ENCODE results near the gene NEU4. TPM values are rescaled to one million over a fixed set of nuclear protein-coding genes. Genes with fewer than 3 reads are reported as not detected.
"Not testable (repeated sequence)": the region's sequence is repeated elsewhere in the genome, so short reads cannot be mapped to it uniquely, and the experiment has no call there.

The NEU4 gene
- total RNA-seq, 2 experiments from 2014 or later, result 0.20 TPM; not detected in 1

- peak; percentile 31 for DNase-seq
- peak overlapping the region; percentile 43 for H3K4me3 Mint-ChIP-seq
- H3K27ac Mint-ChIP-seq, result no peak overlapping the region
Measured at GRCh38 chr2:241817126-241817820, 8.3 kb downstream of the NEU4 start.

DNA sequence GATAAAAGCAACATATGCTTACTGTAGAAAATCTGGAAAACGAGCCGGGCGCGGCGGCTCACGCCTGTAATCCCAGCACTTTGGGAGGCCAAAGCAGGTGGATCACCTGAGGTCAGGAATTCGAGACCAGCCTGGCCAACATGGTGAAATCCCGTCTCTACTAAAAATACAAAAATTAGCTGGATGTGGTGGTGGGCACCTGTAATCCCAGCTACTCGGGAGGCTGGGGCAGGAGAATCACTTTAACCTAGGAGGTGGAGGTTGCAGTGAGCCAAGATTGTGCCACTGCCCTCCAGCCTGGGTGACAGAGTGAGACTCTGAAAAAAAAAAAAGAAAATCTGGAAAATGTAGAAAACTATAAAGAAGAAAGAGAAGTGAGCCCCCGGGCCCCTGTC, 8.8 kb downstream of the NEU4 start:
- not testable (repeated sequence) for DNase-seq; H3K27ac Mint-ChIP-seq; H3K4me3 Mint-ChIP-seq; H3K27me3 Mint-ChIP-seq; ATAC-seq (ENCODE audit: low read depth); H3K36me3 Mint-ChIP-seq; H3K9me3 Mint-ChIP-seq
- POLR2A ChIA-PET, result interaction anchor here (0.7 kb wide), 1 partner anchor 80 kb away, joined by 3 read pairs; no protein-coding TSS in a partner anchor
- peaks cover 14% of the 10 kb centered on the region for H3K4me1 Mint-ChIP-seq

More at GRCh38 chr2:241817126-241817820, 8.3 kb downstream of the NEU4 start:
- ATAC-seq (ENCODE audit: low read depth), result no peak
- H3K9me3 Mint-ChIP-seq, result no peaks in the 10 kb centered on the region
- H3K4me1 Mint-ChIP-seq, result peaks cover 9% of the 10 kb centered on the region
- H3K36me3 Mint-ChIP-seq, result no peaks in the 10 kb centered on the region
- peaks cover 3% of the 10 kb centered on the region for H3K27me3 Mint-ChIP-seq
- POLR2A ChIA-PET, result interaction anchor here (0.7 kb wide), 1 partner anchor 81 kb away, joined by 3 read pairs; no protein-coding TSS in a partner anchor

DNA sequence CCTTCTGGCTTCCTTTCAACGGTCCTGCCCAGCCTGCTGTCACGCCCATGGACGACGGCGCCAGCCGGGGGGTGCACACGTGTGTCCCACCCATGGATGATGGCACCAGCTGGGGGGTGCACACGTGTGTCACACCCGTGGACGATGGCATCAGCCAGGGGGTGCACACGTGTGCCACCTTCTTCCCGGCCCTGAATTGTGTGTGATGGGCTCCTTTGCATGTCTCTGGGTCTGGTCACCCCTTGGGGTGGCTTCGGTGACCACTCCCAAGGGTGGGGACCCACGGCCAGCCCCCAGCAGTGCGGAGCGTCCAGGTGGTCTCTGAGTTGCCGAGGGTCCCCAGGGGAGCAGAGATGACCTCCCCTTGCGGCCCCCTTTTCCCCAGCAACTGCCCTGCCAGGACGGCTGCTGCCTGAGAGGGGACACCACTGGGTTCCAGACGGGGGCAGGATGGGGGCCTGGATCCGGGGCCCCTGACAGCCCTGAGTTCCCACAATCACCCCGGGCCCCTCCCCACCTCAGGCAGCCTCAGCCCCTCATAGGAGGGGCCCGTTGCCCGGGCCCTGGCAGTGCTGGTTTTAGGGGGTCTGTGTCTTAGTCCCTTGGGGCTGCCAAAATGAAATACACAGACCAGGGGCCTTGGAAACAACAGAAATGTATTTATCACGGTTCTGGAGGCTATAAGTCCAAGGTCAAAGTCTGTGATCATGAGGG, 9.4 kb downstream of the NEU4 start:
- Mint-ChIP-seq H3K4me1 (peaks cover 16% of the 10 kb centered on the region), H3K27me3 (peaks cover 7% of the 10 kb centered on the region), H3K4me3 (no peak overlapping the region), H3K9me3 (peaks cover 3% of the 10 kb centered on the region), H3K27ac (no peak overlapping the region), H3K36me3 (no peaks in the 10 kb centered on the region)
- POLR2A ChIA-PET, result no interaction called here
- ATAC-seq (ENCODE audit: low read depth) (no peak), DNase-seq (peak; percentile 23)

- Mint-ChIP-seq H3K36me3 (peaks cover 3% of the 10 kb centered on the region), H3K9me3 (peaks cover 6% of the 10 kb centered on the region), H3K4me1 (peaks cover 19% of the 10 kb centered on the region), H3K4me3 (no peak overlapping the region), H3K27me3 (peaks cover 7% of the 10 kb centered on the region), H3K27ac (no peak overlapping the region)
- DNase-seq (no peak), ATAC-seq (ENCODE audit: low read depth) (no peak)
- POLR2A ChIA-PET, result no interaction called here
Measured at GRCh38 chr2:241818943-241819270, 9.9 kb downstream of the NEU4 start.

DNA sequence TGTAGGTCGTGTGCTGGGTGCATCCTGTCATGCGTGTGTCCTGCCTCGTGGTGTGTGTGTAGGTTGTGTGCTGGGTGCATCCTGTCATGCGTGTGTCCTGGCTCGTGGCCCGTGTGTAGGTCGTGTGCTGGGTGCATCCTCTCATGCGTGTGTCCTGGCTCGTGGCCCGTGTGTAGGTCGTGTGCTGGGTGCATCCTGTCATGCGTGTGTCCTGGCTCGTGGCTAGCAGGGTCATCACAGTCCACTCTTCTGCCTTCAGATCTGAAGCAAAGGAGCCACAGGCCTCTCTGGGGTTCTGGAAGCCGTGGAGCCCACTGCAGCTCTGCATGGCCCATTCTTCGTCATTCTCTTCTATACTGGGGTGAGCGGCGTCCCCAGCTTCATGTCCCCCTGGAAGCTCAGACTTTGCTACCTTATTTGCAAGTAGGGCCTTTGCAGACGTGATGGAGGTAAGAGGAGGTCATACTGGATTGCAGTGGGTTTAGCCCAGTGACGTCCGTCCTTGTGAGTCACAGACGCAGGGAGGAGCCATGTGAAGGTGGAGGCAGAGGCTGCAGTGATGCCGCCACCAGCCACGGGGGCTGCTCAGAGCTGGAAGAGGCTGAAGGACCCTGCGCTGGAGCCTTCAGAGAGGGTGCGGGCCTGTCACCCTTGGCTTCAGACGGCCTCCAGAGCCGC, 11.1 kb downstream of the NEU4 start:
- H3K9me3 Mint-ChIP-seq; H3K27me3 Mint-ChIP-seq; H3K4me3 Mint-ChIP-seq; H3K36me3 Mint-ChIP-seq; ATAC-seq (ENCODE audit: low read depth); POLR2A ChIA-PET; H3K27ac Mint-ChIP-seq: not testable (repeated sequence)
- peaks cover 19% of the 10 kb centered on the region for H3K4me1 Mint-ChIP-seq
- peak; percentile 15 for DNase-seq

DNA sequence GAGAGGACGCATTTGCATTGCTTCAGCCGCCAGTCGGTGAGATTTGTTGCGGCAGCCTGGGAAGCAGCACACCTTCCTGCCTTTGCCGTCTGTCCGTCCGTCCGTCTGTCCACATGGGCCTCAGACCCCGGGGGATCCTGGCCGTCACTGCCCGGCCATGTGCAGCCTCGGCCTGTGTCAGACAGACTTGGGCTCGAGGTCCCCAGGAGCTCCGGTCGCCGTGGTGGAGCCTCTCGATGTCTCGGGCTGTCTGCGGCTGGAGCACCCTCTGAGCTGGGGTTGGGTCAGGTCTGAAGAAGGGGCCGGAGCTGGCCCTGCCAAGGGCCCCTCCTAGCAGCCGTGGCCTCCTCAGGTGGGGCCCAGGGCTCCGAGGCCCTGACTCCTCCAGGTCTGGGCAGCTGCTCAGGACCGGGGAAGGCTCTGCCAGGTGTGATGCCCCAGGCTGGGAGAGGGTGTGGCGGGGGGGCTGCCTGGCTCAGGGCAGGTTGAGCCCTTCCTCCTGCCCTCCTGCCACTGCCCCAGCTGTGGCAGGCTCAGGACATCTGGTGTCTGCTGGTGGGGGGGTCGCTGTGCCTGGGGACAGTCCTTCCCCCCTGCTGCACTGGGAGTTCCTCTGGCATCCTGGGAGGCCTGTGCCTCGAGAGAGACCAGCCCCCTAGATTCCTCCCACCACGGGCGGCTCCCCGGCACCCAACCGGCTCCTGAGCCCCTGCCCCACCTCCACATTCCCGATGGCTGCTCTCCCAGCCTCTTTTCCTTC, 11.8 kb downstream of the NEU4 start:
- H3K4me3 Mint-ChIP-seq, result no peak overlapping the region
- peaks cover 10% of the 10 kb centered on the region for H3K9me3 Mint-ChIP-seq
- peaks cover 20% of the 10 kb centered on the region for H3K4me1 Mint-ChIP-seq
- DNase-seq (no peak), ATAC-seq (ENCODE audit: low read depth) (no peak)
- POLR2A ChIA-PET, result no interaction called here
- no peak overlapping the region for H3K27ac Mint-ChIP-seq
- peaks cover 10% of the 10 kb centered on the region for H3K27me3 Mint-ChIP-seq
- H3K36me3 Mint-ChIP-seq, result peaks cover 5% of the 10 kb centered on the region

GRCh38 chr2:241821460-241822263, 12.7 kb downstream of the NEU4 start:
- ATAC-seq (ENCODE audit: low read depth) (no peak), DNase-seq (peak; percentile 31)
- H3K27ac Mint-ChIP-seq, result peak overlapping the region; percentile 40
- H3K4me1 Mint-ChIP-seq, result peaks cover 23% of the 10 kb centered on the region
- H3K9me3 Mint-ChIP-seq, result peaks cover 15% of the 10 kb centered on the region
- H3K27me3 Mint-ChIP-seq, result peaks cover 14% of the 10 kb centered on the region
- peak overlapping the region; percentile 28 for H3K4me3 Mint-ChIP-seq
- peaks cover 5% of the 10 kb centered on the region for H3K36me3 Mint-ChIP-seq
- POLR2A ChIA-PET, result no interaction called here

DNA sequence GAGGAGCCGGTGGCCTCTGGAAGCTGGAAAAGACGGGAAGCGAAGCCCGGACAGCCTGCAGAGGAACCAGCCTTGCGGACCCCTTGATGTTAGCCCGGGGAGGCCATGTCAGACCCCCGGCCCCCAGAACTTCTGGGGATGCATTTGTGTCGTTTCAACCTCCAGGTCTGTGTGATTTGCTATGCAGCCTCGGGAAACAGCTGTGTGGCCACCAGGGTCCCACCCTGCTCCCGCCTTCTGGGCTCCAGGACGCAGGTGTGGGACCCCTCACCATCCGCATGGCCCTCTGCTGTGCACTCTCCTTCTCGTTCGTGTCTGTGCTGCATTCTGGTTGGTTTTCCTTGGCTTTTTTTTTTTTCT, 13.3 kb downstream of the NEU4 start:
- Mint-ChIP-seq H3K4me3 (no peak overlapping the region), H3K36me3 (peaks cover 5% of the 10 kb centered on the region), H3K4me1 (peaks cover 27% of the 10 kb centered on the region), H3K27ac (peak overlapping the region; percentile 21), H3K9me3 (peaks cover 20% of the 10 kb centered on the region), H3K27me3 (peaks cover 14% of the 10 kb centered on the region)
- ATAC-seq (ENCODE audit: low read depth), result no peak
- DNase-seq, result no peak
- POLR2A ChIA-PET, result no interaction called here

DNA sequence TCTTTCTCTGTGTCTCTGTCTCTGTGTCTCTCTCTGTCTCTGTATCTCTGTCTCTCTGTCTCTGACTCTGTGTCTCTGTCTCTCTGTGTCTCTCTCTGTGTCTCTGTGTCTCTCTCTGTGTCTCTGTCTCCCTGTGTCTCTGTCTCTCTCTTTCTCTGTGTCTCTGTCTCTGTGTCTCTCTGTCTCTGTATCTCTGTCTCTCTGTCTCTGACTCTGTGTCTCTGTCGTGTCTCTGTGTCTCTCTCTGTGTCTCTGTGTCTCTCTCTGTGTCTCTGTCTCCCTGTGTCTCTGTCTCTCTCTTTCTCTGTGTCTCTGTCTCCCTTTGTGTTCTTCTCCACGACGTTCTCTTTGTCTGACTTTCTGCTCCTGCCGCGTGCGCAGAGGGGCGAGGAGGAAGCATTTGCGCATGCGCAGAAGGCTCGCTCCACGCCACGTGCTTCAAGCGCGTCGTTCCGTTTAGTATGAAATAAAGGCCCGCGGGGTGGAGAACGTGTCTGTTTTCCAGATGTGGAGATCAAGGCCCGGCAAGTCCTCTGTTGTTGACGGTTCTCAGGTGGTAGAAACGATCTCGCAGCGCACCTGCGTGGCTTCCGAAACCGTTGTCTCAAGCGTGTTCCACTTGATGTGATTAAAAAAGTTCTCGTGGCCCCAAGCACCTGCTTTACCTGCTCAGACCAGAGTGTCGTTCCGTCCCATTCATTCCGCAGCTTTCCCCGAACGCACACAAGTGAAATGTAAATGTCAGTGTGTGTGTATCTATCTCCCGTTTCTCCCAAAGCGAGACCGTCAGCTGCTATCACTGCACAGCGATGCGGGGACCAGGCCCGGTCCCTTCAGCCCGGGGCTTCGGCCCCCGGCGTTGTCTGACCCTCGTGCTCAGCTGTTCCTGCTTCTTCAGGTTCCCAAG, 14.8 kb downstream of the NEU4 start:
- POLR2A ChIA-PET; H3K4me3 Mint-ChIP-seq; ATAC-seq (ENCODE audit: low read depth); H3K36me3 Mint-ChIP-seq: not testable (repeated sequence)
- Mint-ChIP-seq H3K27me3 (peaks cover 14% of the 10 kb centered on the region), H3K27ac (peak overlapping the region; percentile 33), H3K4me1 (peaks cover 27% of the 10 kb centered on the region), H3K9me3 (peaks cover 27% of the 10 kb centered on the region)
- DNase-seq, result peak; percentile 27

GRCh38 chr2:241827394-241827793, 18.4 kb downstream of the NEU4 start:
- Mint-ChIP-seq H3K4me1 (peaks cover 21% of the 10 kb centered on the region), H3K27ac (peak overlapping the region; percentile 8), H3K36me3 (peaks cover 5% of the 10 kb centered on the region), H3K9me3 (peaks cover 30% of the 10 kb centered on the region), H3K27me3 (peaks cover 27% of the 10 kb centered on the region), H3K4me3 (no peak overlapping the region)
- POLR2A ChIA-PET, result no interaction called here
- no peak for DNase-seq
- ATAC-seq (ENCODE audit: low read depth), result no peak

GRCh38 chr2:241833101-241833663, 24.2 kb downstream of the NEU4 start:
- H3K9me3 Mint-ChIP-seq, result peaks cover 4% of the 10 kb centered on the region
- H3K27ac Mint-ChIP-seq, result no peak overlapping the region
- H3K4me1 Mint-ChIP-seq, result peaks cover 8% of the 10 kb centered on the region
- ATAC-seq (ENCODE audit: low read depth), result no peak
- H3K27me3 Mint-ChIP-seq, result peaks cover 51% of the 10 kb centered on the region
- no peak overlapping the region for H3K4me3 Mint-ChIP-seq
- POLR2A ChIA-PET, result no interaction called here
- H3K36me3 Mint-ChIP-seq, result no peaks in the 10 kb centered on the region
- DNase-seq, result no peak

Measured in activated naive CD8-positive, alpha-beta T cell treated with anti-CD3 and anti-CD28 coated beads, Interleukin-2, amount 10 ng/mL, durations not matched to agents 7 days and 5 days (primary cell).